Endometrial microvascular endothelial cells (primary cell): Measurements from ENCODE around the gene FBP1. TPM values are rescaled to one million over a fixed set of nuclear protein-coding genes. Genes with fewer than 3 reads are reported as not detected.
"Not testable (repeated sequence)": the region's sequence is repeated elsewhere in the genome, so short reads cannot be mapped to it uniquely, and the experiment has no call there.

Source experiments
- in situ Hi-C: cut with HindIII; loops from 2 replicates; pipeline ENCODE4 v1.10.0; 2017; ENCODE audit warnings: low sequenced_read_pairs, low pct_unique_long_range_greater_than_20kb; ENCODE audit errors: inconsistent ontology term
- total RNA-seq: library from RNA; depleted of rRNA; stranded (reverse); fragments of >200 nt; gene quantifications from one replicate; pipeline ENCODE4 v1.2.3, GENCODE V29; 2015; ENCODE audit errors: inconsistent ontology term

FBP1 gene
- total RNA-seq, 1 donor from 2014 or later, result 12.4 TPM

- in situ Hi-C loops, result no loop called here
Observed at GRCh38 chr9:94591876-94592275, 47.4 kb downstream of the FBP1 start.

- in situ Hi-C loops, result not testable (repeated sequence)
Observed at GRCh38 chr9:94591046-94591545, 48.2 kb downstream of the FBP1 start.

GRCh38 chr9:94588681-94589080 is 50.6 kb downstream of the FBP1 start:
- in situ Hi-C loops, result no loop called here

GRCh38 chr9:94586814-94587213 is 52.5 kb downstream of the FBP1 start:
- in situ Hi-C loops, result no loop called here

GRCh38 chr9:94586316-94586715 is 53.0 kb downstream of the FBP1 start:
- in situ Hi-C loops, result no loop called here

GRCh38 chr9:94584555-94584954 is 54.8 kb downstream of the FBP1 start:
- in situ Hi-C loops, result no loop called here

- in situ Hi-C loops, result no loop called here
Observed at GRCh38 chr9:94581728-94582127, 57.6 kb downstream of the FBP1 start.

- in situ Hi-C loops, result no loop called here
Observed at GRCh38 chr9:94577571-94577970, 61.7 kb downstream of the FBP1 start.

- in situ Hi-C loops, result no loop called here
Observed at GRCh38 chr9:94577036-94577435, 62.3 kb downstream of the FBP1 start.

- in situ Hi-C loops, result no loop called here
Observed at GRCh38 chr9:94576131-94576530, 63.2 kb downstream of the FBP1 start.

- in situ Hi-C loops, result no loop called here
Observed at GRCh38 chr9:94568972-94569712, 70.2 kb downstream of the FBP1 start.

GRCh38 chr9:94568250-94568889 is 70.9 kb downstream of the FBP1 start:
- in situ Hi-C loops, result no loop called here

GRCh38 chr9:94567271-94567670 is 72.0 kb downstream of the FBP1 start:
- in situ Hi-C loops, result no loop called here

- in situ Hi-C loops, result no loop called here
Observed at GRCh38 chr9:94566550-94566949, 72.8 kb downstream of the FBP1 start.

- in situ Hi-C loops, result not testable (repeated sequence)
Observed at GRCh38 chr9:94564279-94564678, 75.0 kb downstream of the FBP1 start.

- in situ Hi-C loops, result no loop called here
Observed at GRCh38 chr9:94563548-94563947, 75.8 kb downstream of the FBP1 start.

- in situ Hi-C loops, result no loop called here
Observed at GRCh38 chr9:94560237-94560636, 79.1 kb downstream of the FBP1 start.

GRCh38 chr9:94557376-94557775 is 81.9 kb downstream of the FBP1 start:
- in situ Hi-C loops, result no loop called here

- in situ Hi-C loops, result no loop called here
Observed at GRCh38 chr9:94554439-94555331, 84.6 kb downstream of the FBP1 start, which contains the start of gene PCAT7. TSS of gene PCAT7 (plus strand) at chr9:94555083.
